GM23338 (cell line): ENCODE data around the gene CDK13. TPM values are rescaled to one million over a fixed set of nuclear protein-coding genes. Genes with fewer than 3 reads are reported as not detected.

ENCODE experiments used
- ATAC-seq: fragments of 200-7000 bp; cut with Tn5 transposase; 3 replicates; pipeline ENCODE4 v1.9.1; 2020
- DNase-seq: peaks from one replicate; pipeline ENCODE4 v3.0.0-alpha.2; 2015; ENCODE audit warnings: low spot score
- H2AFZ ChIP-seq: fragments of 200-600 bp; sonication (generic); 2 replicates; pipeline ENCODE4 v1.8.0; 2016; ENCODE audit warnings: antibody characterized with exemption, mild to moderate bottlenecking, moderate library complexity
- H3F3A ChIP-seq: fragments of 200-600 bp; sonication (generic); replicated peaks from 2 replicates; pipeline ENCODE4 v1.8.0; 2017; ENCODE audit warnings: antibody characterized with exemption, mixed run types, low read depth
- H3K27ac ChIP-seq: fragments of 200-600 bp; sonication (generic); 2 replicates; pipeline ENCODE4 v1.6.1; 2016; ENCODE audit warnings: low read depth
- H3K27me3 ChIP-seq: fragments of 200-600 bp; sonication (generic); 2 replicates; pipeline ENCODE4 v1.8.0; 2016; ENCODE audit warnings: mild to moderate bottlenecking, mixed run types, moderate library complexity; ENCODE audit not compliant: insufficient read depth
- H3K36me3 ChIP-seq: fragments of 200-600 bp; sonication (generic); 2 replicates; pipeline ENCODE4 v1.8.0; 2016; ENCODE audit warnings: mild to moderate bottlenecking; ENCODE audit not compliant: insufficient read depth
- H3K4me1 ChIP-seq: fragments of 200-600 bp; sonication (generic); 2 replicates; pipeline ENCODE4 v1.8.0; 2016; ENCODE audit warnings: mild to moderate bottlenecking, moderate library complexity; ENCODE audit not compliant: insufficient read depth
- H3K4me2 ChIP-seq: fragments of 200-600 bp; sonication (generic); 2 replicates; pipeline ENCODE4 v1.7.1; 2017; ENCODE audit warnings: mixed run types
- H3K4me3 ChIP-seq: fragments of 200-600 bp; sonication (generic); 2 replicates; pipeline ENCODE4 v1.6.1; 2016; ENCODE audit warnings: mixed run types
- H3K79me2 ChIP-seq: fragments of 200-600 bp; sonication (generic); replicated peaks from 2 replicates; pipeline ENCODE4 v1.8.0; 2017; ENCODE audit warnings: mild to moderate bottlenecking; ENCODE audit not compliant: insufficient read depth
- H3K9me2 ChIP-seq: fragments of 200-600 bp; sonication (generic); 2 replicates; pipeline ENCODE4 v1.8.0; 2017; ENCODE audit not compliant: insufficient read depth
- H4K20me1 ChIP-seq: fragments of 200-600 bp; sonication (generic); replicated peaks from 2 replicates; pipeline ENCODE4 v1.8.0; 2017; ENCODE audit warnings: mild to moderate bottlenecking; ENCODE audit not compliant: insufficient read depth
- H3K27ac Mint-ChIP-seq: 2 replicates; pipeline ENCODE4 v1.8.0; 2020; ENCODE audit warnings: inconsistent platforms, mild to moderate bottlenecking, moderate library complexity, mixed read lengths
- H3K27me3 Mint-ChIP-seq: 3 replicates; pipeline ENCODE4 v1.8.0; 2022; ENCODE audit warnings: low read depth, mild to moderate bottlenecking, moderate library complexity, mixed read lengths, inconsistent platforms; ENCODE audit not compliant: insufficient read depth, poor library complexity
- H3K36me3 Mint-ChIP-seq: 3 replicates; pipeline ENCODE4 v1.8.0; 2021; ENCODE audit warnings: low read depth, mild to moderate bottlenecking, inconsistent platforms, moderate library complexity, mixed read lengths
- H3K4me1 Mint-ChIP-seq: 3 replicates; pipeline ENCODE4 v1.8.0; 2020; ENCODE audit warnings: mild to moderate bottlenecking, inconsistent platforms, mixed read lengths
- H3K4me3 Mint-ChIP-seq: 3 replicates; pipeline ENCODE4 v1.8.0; 2021; ENCODE audit warnings: moderate library complexity, mild to moderate bottlenecking, inconsistent platforms, mixed read lengths
- H3K9me3 Mint-ChIP-seq: 3 replicates; pipeline ENCODE4 v1.8.0; 2020; ENCODE audit warnings: moderate library complexity, mild to moderate bottlenecking, inconsistent platforms, mixed read lengths
- CREB1 ChIP-seq: fragments of 250-450 bp; sonication (Bioruptor Pico); IDR thresholded peaks from 2 replicates; pipeline ENCODE4 v1.5.0; 2020; ENCODE audit warnings: low read depth, mild to moderate bottlenecking, moderate library complexity
- EZH2 ChIP-seq: fragments of 200-600 bp; sonication (generic); IDR thresholded peaks from one replicate; pipeline ENCODE4 v1.8.0; 2017; ENCODE audit warnings: antibody characterized with exemption, mild to moderate bottlenecking, low read depth; ENCODE audit not compliant: unreplicated experiment
- JUNB ChIP-seq: IDR thresholded peaks from one replicate; pipeline ENCODE4 v1.6.1; 2016; ENCODE audit warnings: antibody characterized with exemption; ENCODE audit not compliant: unreplicated experiment
- POLR2AphosphoS5 ChIP-seq: IDR thresholded peaks from 2 replicates; pipeline ENCODE4 v1.6.1; 2016; ENCODE audit warnings: antibody characterized with exemption, low read depth
- STAT1 ChIP-seq: IDR thresholded peaks from one replicate; pipeline ENCODE4 v1.6.1; 2016; ENCODE audit warnings: antibody characterized with exemption; ENCODE audit not compliant: unreplicated experiment
- ZNF331 ChIP-seq: fragments of 250-450 bp; sonication (Bioruptor Pico); IDR thresholded peaks from 2 replicates; pipeline ENCODE4 v1.5.0; 2020; ENCODE audit warnings: low read depth, mild to moderate bottlenecking, moderate library complexity
- long read RNA-seq: library from polyadenylated mRNA; unstranded; transcript quantifications from one replicate; pipeline ENCODE4 v2.0.0, GENCODE V29; 2020; ENCODE audit not compliant: unreplicated experiment
- polyA plus RNA-seq: library from polyadenylated mRNA; unstranded; fragments of >200 nt; fragmentation: Nextera tagmentation; extraction: Ambion mirVana; gene quantifications from 2 replicates; pipeline ENCODE4 v1.2.1, GENCODE V29; 2016
- total RNA-seq: library from RNA; depleted of rRNA; stranded (reverse); fragments of >200 nt; shearing (Covaris generic); gene quantifications from 2 replicates; pipeline ENCODE4 v1.2.3, GENCODE V29; 2014; rRNA removed
- TF ChIP-seq, protein P1 (sequence below): IDR thresholded peaks from one replicate; pipeline ENCODE4 v1.6.1; 2018; ENCODE audit warnings: antibody characterized with exemption; ENCODE audit not compliant: unreplicated experiment

The CDK13 gene
- total RNA-seq (80.2 and 88.4 TPM in 2 replicates), polyA plus RNA-seq (38.1 and 39.4 TPM in 2 replicates)
- long read RNA-seq, partial matches to known transcripts, result 2 of 2 reads
- long read RNA-seq, other reads (novel, unspliced or antisense), result 0 of 2 reads

DNA sequence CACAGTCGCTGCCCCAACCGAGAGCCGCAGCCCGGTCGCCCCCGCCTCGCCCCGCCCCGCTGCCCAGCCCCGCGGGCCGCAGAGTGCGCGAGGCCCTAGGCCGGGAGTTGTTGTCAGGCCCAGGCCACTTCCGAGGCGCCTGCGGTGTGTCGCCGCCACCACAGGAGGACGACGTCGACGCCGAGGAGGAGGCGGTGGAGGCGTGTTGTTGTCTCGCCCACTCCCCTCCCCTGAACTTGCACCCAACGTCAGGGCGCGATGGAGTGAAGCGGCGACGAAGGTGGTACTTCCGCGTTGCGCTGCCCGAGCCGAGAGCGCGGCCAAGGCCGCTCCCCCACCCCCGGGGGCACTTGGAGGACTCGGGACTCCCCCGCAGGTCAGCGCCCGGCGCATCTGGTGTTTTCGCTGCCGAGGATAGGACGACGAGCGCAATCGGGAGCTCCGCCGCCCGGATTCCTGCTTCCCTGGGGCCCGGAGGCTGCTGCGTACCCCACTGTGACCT is at the start of gene CDK13:
TSS of gene CDK13 (plus strand) at position 286 of the 502 bp plus-strand sequence. CDS start 386 bp downstream, outside the sequence.
- Mint-ChIP-seq H3K36me3 (peaks cover 8% of the 10 kb centered on the region; the same call in 2 of the 3 replicates), H3K4me1 (peaks cover 12% of the 10 kb centered on the region), H3K4me3 (peak within 1 kb of the TSS; percentile 99), H3K27me3 (peaks cover 9% of the 10 kb centered on the region), H3K9me3 (no peaks in the 10 kb centered on the region; the same call in 1 of the 3 replicates), H3K27ac (peak within 1 kb of the TSS; percentile 100)
- DNase-seq (peak; percentile 74), ATAC-seq (peak; percentile 38)
- Histone ChIP-seq H3K27me3 (no peaks in the 10 kb centered on the region), H3K36me3 (no peaks in the 10 kb centered on the region), H3F3A (no peaks in the 10 kb centered on the region; the same call in 1 of the 2 replicates), H3K4me2 (peak within 1 kb of the TSS; percentile 82), H2AFZ (peak within 1 kb of the TSS; percentile 14; the same call in 1 of the 2 replicates), H3K4me3 (peak within 1 kb of the TSS; percentile 80), H3K27ac (peak within 1 kb of the TSS; percentile 97), H3K79me2 (peaks cover 35% of the 10 kb centered on the region), H4K20me1 (peaks cover 34% of the 10 kb centered on the region), H3K9me2 (no peaks in the 10 kb centered on the region), H3K4me1 (peaks cover 21% of the 10 kb centered on the region)
- TF ChIP-seq, protein P1, sequence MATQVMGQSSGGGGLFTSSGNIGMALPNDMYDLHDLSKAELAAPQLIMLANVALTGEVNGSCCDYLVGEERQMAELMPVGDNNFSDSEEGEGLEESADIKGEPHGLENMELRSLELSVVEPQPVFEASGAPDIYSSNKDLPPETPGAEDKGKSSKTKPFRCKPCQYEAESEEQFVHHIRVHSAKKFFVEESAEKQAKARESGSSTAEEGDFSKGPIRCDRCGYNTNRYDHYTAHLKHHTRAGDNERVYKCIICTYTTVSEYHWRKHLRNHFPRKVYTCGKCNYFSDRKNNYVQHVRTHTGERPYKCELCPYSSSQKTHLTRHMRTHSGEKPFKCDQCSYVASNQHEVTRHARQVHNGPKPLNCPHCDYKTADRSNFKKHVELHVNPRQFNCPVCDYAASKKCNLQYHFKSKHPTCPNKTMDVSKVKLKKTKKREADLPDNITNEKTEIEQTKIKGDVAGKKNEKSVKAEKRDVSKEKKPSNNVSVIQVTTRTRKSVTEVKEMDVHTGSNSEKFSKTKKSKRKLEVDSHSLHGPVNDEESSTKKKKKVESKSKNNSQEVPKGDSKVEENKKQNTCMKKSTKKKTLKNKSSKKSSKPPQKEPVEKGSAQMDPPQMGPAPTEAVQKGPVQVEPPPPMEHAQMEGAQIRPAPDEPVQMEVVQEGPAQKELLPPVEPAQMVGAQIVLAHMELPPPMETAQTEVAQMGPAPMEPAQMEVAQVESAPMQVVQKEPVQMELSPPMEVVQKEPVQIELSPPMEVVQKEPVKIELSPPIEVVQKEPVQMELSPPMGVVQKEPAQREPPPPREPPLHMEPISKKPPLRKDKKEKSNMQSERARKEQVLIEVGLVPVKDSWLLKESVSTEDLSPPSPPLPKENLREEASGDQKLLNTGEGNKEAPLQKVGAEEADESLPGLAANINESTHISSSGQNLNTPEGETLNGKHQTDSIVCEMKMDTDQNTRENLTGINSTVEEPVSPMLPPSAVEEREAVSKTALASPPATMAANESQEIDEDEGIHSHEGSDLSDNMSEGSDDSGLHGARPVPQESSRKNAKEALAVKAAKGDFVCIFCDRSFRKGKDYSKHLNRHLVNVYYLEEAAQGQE, result no peak
- peak; percentile 9 for TF ChIP-seq POLR2AphosphoS5
- no peak for TF ChIP-seq JUNB
- TF ChIP-seq ZNF331 (CRISPR knock-in tag), result no peak
- no peak for TF ChIP-seq STAT1
- no peak for TF ChIP-seq EZH2

DNA sequence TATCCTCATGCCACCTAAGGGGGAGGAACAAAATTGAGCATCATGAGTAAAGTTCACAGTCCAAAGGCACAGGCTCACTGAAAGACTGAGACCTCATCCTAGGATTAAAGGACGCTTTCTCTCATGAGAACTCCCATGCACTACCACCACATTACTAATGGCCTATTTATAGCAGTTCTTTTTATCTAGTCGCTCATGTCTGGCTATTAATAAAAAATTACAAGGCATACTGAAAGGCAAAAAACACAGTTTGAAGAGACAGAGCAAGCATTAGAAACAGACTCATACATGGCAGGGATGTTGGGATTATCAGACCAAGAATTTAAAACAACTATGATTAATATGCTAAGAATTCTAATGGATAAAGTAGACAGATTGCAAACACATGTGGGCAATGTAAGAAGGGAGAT is 46.0 kb upstream of the CDK13 start:
- Mint-ChIP-seq H3K9me3 (peaks cover 4% of the 10 kb centered on the region; the same call in 1 of the 3 replicates), H3K27me3 (no peaks in the 10 kb centered on the region), H3K27ac (no peak overlapping the region), H3K4me1 (no peaks in the 10 kb centered on the region), H3K36me3 (no peaks in the 10 kb centered on the region), H3K4me3 (no peak overlapping the region)
- Histone ChIP-seq H3K36me3 (no peaks in the 10 kb centered on the region), H3K4me3 (no peak overlapping the region), H3K9me2 (no peaks in the 10 kb centered on the region; the same call in 1 of the 2 replicates), H3K27me3 (no peaks in the 10 kb centered on the region), H2AFZ (peak overlapping the region; percentile 47; the same call in 1 of the 2 replicates), H3K79me2 (no peaks in the 10 kb centered on the region), H3K4me2 (no peak overlapping the region), H3K27ac (no peak overlapping the region), H3K4me1 (no peaks in the 10 kb centered on the region), H4K20me1 (no peaks in the 10 kb centered on the region), H3F3A (no peaks in the 10 kb centered on the region)
- no peak for DNase-seq
- no peak for TF ChIP-seq JUNB
- TF ChIP-seq STAT1, result no peak
- TF ChIP-seq CREB1 (CRISPR knock-in tag), result no peak
- ATAC-seq, result no peak
